SW480 (cell line): ENCODE results near the gene GAL3ST2.

ENCODE experiments used
- DNase-seq: peaks from one replicate; pipeline ENCODE4 v3.0.0-alpha.2; 2016; ENCODE audit warnings: low spot score

GAL3ST2 gene

GRCh38 chr2:241844831-241845578 lies 68.4 kb downstream of the GAL3ST2 start:
- no peak for DNase-seq

DNA sequence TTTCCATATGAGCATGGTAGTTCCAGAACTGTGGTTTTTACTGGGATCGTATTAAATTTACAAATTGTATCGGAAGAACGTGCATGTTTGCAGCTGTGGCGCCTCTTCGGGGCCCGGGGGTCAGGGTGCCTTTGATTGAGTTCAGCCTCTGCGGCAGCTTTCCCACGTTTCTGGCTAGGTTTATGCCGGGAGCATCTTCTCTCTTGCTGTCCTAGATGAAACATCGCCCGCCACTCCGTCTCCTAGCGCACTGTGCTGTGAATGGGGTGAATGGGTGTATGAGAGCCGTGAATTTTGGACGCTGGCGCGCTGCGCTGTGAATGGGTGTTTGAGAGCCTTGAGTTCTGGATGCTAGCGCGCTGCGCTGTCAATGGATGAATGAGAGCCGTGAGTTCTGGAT lies 69.8 kb downstream of the GAL3ST2 start:
- no peak for DNase-seq

- DNase-seq, result no peak
These were observed 72.4 kb downstream of the GAL3ST2 start for GRCh38 chr2:241848761-241849615.

DNA sequence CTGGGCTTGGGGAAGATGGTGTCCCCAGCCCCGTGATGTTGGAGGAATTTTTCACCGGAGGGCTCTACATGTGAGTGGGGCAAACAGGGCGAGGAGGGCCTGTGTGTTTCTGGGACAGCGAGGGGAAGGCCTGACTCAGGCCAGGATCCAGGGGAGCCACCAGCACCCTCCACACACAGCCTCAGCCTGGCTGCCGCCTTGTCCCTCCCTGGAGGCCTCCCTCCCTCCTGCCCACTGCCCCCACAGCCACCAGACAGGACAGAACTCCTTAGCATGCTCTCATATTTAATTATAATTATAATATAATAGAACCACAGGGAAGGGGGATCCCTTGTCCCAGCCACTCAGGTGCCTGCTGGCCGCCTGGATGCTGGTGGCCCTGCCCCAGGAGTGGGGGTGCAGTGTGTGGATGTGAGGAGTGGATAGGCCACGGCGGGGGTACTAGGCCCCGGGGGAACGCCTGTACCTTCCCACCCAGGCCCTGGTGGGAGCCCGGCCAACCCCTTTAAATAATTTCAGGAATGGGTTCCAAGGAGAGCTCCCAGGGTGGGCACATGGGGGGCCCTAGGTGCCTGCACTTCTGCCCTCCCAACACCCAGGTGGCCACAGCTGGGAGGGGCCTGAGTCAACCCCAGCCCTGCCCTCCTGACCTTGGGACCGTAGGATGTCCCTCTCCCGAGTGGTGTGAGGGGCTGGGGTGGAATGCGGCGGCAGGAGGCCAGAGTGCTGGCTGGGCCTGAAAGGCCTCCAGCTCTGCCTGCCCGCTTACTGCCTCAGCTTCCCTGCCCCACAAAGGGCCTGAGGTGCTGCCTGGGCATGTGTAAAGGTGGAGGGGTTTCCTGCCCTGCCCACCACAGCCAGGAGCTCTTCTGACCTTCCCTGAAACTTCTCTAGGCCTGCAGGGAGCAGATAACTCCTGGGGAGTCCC lies 73.3 kb downstream of the GAL3ST2 start:
- no peak for DNase-seq

DNA sequence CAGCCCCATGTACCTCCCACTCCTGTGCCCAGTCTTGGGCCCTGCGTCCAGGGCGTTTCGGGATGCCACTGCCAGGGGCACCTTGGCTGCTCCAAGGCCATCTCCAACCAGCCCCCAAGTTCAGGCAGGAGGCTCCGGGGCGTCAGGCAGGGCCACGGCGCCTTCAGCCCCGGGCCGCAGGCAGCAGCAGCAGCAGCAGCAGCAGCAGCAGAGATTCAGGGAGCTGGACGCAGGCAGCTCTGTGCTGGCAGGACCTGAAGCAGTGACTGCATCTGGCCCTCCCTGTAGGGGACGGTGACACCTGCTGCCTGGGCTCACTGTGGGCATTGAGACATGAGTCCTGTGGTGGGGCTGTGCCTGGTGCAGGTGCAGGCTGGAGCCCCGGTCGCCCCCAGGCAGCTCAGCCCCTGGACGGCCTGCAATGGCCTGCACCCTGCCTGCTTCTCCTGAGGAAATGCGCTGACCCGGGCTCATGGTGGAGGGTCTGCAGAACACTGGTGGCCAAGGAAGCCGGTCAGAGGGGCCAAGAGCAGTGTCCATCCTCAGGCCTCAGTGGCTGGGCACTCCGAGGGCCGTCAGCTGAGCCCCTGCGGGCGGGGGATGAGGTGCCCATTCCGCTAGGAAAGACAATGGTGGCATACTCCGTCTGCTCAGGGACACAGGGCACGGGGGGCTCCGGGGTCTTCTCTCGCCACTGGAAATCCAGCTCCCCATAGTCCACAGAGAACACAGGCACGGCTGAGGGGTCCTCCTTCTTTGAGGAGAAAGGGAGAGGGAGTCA lies 74.1 kb downstream of the GAL3ST2 start:
- no peak for DNase-seq

- no peak for DNase-seq
These were observed 74.9 kb downstream of the GAL3ST2 start for GRCh38 chr2:241851325-241852115.

GRCh38 chr2:241852116-241852980 lies 75.7 kb downstream of the GAL3ST2 start:
- no peak for DNase-seq

DNA sequence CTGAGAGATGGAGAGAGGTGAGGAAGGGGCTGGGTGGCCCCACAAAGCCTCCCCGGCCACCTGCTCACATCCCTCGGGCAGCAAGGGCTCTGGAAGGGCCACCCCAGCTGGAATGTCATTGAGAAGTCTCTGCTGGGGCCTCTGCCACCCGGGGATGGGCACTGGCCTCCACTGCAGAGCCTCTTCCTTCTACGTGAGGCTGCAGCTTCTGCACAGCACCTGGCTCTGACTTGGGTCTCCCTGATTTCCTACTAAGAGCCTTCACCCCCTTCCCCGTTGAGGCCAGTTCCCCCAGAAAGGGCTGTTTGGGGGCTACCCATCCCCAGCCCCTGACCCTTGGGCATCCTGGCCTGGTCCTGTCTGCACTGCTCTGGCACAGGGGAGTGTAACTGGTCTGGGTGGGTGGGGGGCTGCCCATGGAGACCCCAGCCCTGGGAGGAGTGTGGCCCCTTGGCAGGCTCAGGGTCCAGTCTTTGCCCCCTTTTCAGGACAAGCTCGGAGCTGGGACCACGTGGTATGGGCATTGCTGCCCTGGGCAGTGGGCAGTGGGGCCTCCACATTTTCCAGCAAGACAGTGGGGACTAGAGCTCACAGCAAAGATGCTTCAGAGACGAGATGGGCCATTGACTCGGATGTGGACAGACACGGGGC lies 76.5 kb downstream of the GAL3ST2 start:
- no peak for DNase-seq
